Astrocyte (in vitro differentiated cells and primary cell): ENCODE results near the gene CIROP. TPM values are rescaled to one million over a fixed set of nuclear protein-coding genes. Genes with fewer than 3 reads are reported as not detected.

ENCODE experiments used
- DNase-seq: peaks from one replicate; pipeline ENCODE4 v3.0.0-alpha.2; 2010; ENCODE audit warnings: low read depth
- FAIRE-seq: peaks from 2 replicates; lab custom pipeline; 2011; peaks lifted over from hg19 to GRCh38; lab: Jason Lieb, UNC
- H2AFZ ChIP-seq: 2 replicates; pipeline ENCODE4 v1.6.0; 2012; ENCODE audit warnings: low read depth, low read length, inconsistent platforms
- H3K27ac ChIP-seq: 2 replicates; pipeline ENCODE4 v1.5.1; 2011; ENCODE audit warnings: low read depth, low read length, inconsistent platforms
- H3K27me3 ChIP-seq: 2 replicates; pipeline ENCODE4 v1.6.0; 2011; ENCODE audit warnings: low read length, inconsistent platforms; ENCODE audit not compliant: insufficient read depth
- H3K36me3 ChIP-seq: 2 replicates; pipeline ENCODE4 v1.5.1; 2011; ENCODE audit warnings: low read length, inconsistent platforms; ENCODE audit not compliant: insufficient read depth
- H3K4me1 ChIP-seq: 2 replicates; pipeline ENCODE4 v1.5.1; 2011; ENCODE audit warnings: low read length, inconsistent platforms; ENCODE audit not compliant: insufficient read depth
- H3K4me2 ChIP-seq: 2 replicates; pipeline ENCODE4 v1.6.0; 2012; ENCODE audit warnings: low read length, inconsistent platforms
- H3K4me3 ChIP-seq: 2 replicates; pipeline ENCODE4 v1.5.1; 2011; ENCODE audit warnings: low read depth, mild to moderate bottlenecking, low read length, inconsistent platforms; ENCODE audit not compliant: insufficient read depth
- H3K79me2 ChIP-seq: 2 replicates; pipeline ENCODE4 v1.6.0; 2012; ENCODE audit warnings: mild to moderate bottlenecking, low read length, inconsistent platforms; ENCODE audit not compliant: insufficient read depth
- H3K9ac ChIP-seq: 2 replicates; pipeline ENCODE4 v1.6.0; 2012; ENCODE audit warnings: mild to moderate bottlenecking, low read length, inconsistent platforms
- H3K9me3 ChIP-seq: 2 replicates; pipeline ENCODE4 v1.5.1; 2012; ENCODE audit warnings: low read depth, mild to moderate bottlenecking, low read length, inconsistent platforms; ENCODE audit not compliant: insufficient read depth
- H4K20me1 ChIP-seq: 2 replicates; pipeline ENCODE4 v1.6.0; 2012; ENCODE audit warnings: low read length, inconsistent platforms; ENCODE audit not compliant: insufficient read depth
- H3K27ac Mint-ChIP-seq: one replicate; pipeline ENCODE4 v1.8.0; 2021; ENCODE audit warnings: mild to moderate bottlenecking, mixed read lengths; ENCODE audit not compliant: unreplicated experiment
- H3K27me3 Mint-ChIP-seq: one replicate; pipeline ENCODE4 v1.8.0; 2021; ENCODE audit warnings: low read depth, mixed read lengths; ENCODE audit not compliant: unreplicated experiment
- H3K36me3 Mint-ChIP-seq: one replicate; pipeline ENCODE4 v1.8.0; 2021; ENCODE audit warnings: low read depth, mixed read lengths; ENCODE audit not compliant: unreplicated experiment
- H3K4me1 Mint-ChIP-seq: one replicate; pipeline ENCODE4 v1.8.0; 2021; ENCODE audit warnings: low read depth, mixed read lengths; ENCODE audit not compliant: unreplicated experiment
- H3K4me3 Mint-ChIP-seq: one replicate; pipeline ENCODE4 v1.8.0; 2021; ENCODE audit warnings: mild to moderate bottlenecking, moderate library complexity, mixed read lengths; ENCODE audit not compliant: unreplicated experiment
- H3K9me3 Mint-ChIP-seq: one replicate; pipeline ENCODE4 v1.8.0; 2021; ENCODE audit warnings: mild to moderate bottlenecking, mixed read lengths; ENCODE audit not compliant: unreplicated experiment
- CTCF ChIP-seq: IDR thresholded peaks from 2 replicates; pipeline ENCODE4 v1.5.1; 2011; ENCODE audit warnings: low read depth, mild to moderate bottlenecking, inconsistent platforms, low read length, moderate library complexity; ENCODE audit not compliant: insufficient read depth
- EZH2 ChIP-seq: IDR thresholded peaks from 2 replicates; pipeline ENCODE4 v1.6.1; 2012; ENCODE audit warnings: mild to moderate bottlenecking, low read length, inconsistent platforms; ENCODE audit not compliant: insufficient read depth
- total RNA-seq: library from RNA; stranded (reverse); gene quantifications from 2 replicates; pipeline ENCODE4 v1.2.1, GENCODE V29; 2021

Gene CIROP
- total RNA-seq, 1 donor from 2014 or later, result not detected

- H3K27me3 ChIP-seq, result no peaks in the 10 kb centered on the region
- Mint-ChIP-seq H3K27me3 (no peaks in the 10 kb centered on the region), H3K9me3 (no peaks in the 10 kb centered on the region), H3K27ac (no peak overlapping the region), H3K36me3 (peaks cover 21% of the 10 kb centered on the region), H3K4me3 (no peak overlapping the region), H3K4me1 (peaks cover 39% of the 10 kb centered on the region)
- peaks cover 91% of the 10 kb centered on the region for H3K79me2 ChIP-seq
- H3K4me1 ChIP-seq, result peaks cover 17% of the 10 kb centered on the region
- H2AFZ ChIP-seq, result peak overlapping the region; percentile 99
- H3K9me3 ChIP-seq, result no peaks in the 10 kb centered on the region
- peak overlapping the region; percentile 93 for H3K4me3 ChIP-seq
- peak overlapping the region; percentile 98 for H3K4me2 ChIP-seq
- peaks cover 40% of the 10 kb centered on the region for H3K36me3 ChIP-seq
- no peak for TF ChIP-seq EZH2
- peak; percentile 28 for TF ChIP-seq CTCF
- FAIRE-seq, result no peak
- no peak for DNase-seq
- peak overlapping the region; percentile 99 for H3K27ac ChIP-seq
- H3K9ac ChIP-seq, result peak overlapping the region; percentile 97
- peaks cover 70% of the 10 kb centered on the region for H4K20me1 ChIP-seq
Measured at GRCh38 chr14:23093991-23094665, 10.7 kb downstream of the CIROP start.

- Histone ChIP-seq H3K27me3 (no peaks in the 10 kb centered on the region), H3K4me1 (peaks cover 17% of the 10 kb centered on the region), H3K79me2 (peaks cover 85% of the 10 kb centered on the region), H3K9me3 (no peaks in the 10 kb centered on the region), H3K9ac (peak overlapping the region; percentile 97), H3K27ac (peak overlapping the region; percentile 99), H2AFZ (no peak overlapping the region), H3K36me3 (peaks cover 39% of the 10 kb centered on the region), H3K4me3 (peak overlapping the region; percentile 93), H4K20me1 (peaks cover 64% of the 10 kb centered on the region), H3K4me2 (peak overlapping the region; percentile 98)
- H3K36me3 Mint-ChIP-seq, result peaks cover 17% of the 10 kb centered on the region
- no peaks in the 10 kb centered on the region for H3K27me3 Mint-ChIP-seq
- DNase-seq (no peak), FAIRE-seq (no peak)
- H3K4me1 Mint-ChIP-seq, result peaks cover 39% of the 10 kb centered on the region
- TF ChIP-seq EZH2, result no peak
- TF ChIP-seq CTCF, result no peak
- H3K9me3 Mint-ChIP-seq, result no peaks in the 10 kb centered on the region
- H3K27ac Mint-ChIP-seq, result no peak overlapping the region
- no peak overlapping the region for H3K4me3 Mint-ChIP-seq
Measured at GRCh38 chr14:23093526-23093925, 11.3 kb downstream of the CIROP start.

GRCh38 chr14:23093104-23093503, 11.7 kb downstream of the CIROP start:
- H3K4me3 Mint-ChIP-seq, result no peak overlapping the region
- DNase-seq, result no peak
- no peak overlapping the region for H3K27ac Mint-ChIP-seq
- H3K27ac ChIP-seq, result no peak overlapping the region
- H3K27me3 ChIP-seq, result no peaks in the 10 kb centered on the region
- peak overlapping the region; percentile 97 for H3K9ac ChIP-seq
- H3K79me2 ChIP-seq, result peaks cover 81% of the 10 kb centered on the region
- H3K4me1 ChIP-seq, result peaks cover 17% of the 10 kb centered on the region
- no peaks in the 10 kb centered on the region for H3K27me3 Mint-ChIP-seq
- peaks cover 38% of the 10 kb centered on the region for H3K4me1 Mint-ChIP-seq
- H3K4me2 ChIP-seq, result peak overlapping the region; percentile 98
- FAIRE-seq, result no peak
- H2AFZ ChIP-seq, result no peak overlapping the region
- TF ChIP-seq CTCF (no peak), EZH2 (no peak)
- no peaks in the 10 kb centered on the region for H3K9me3 Mint-ChIP-seq
- peaks cover 39% of the 10 kb centered on the region for H3K36me3 ChIP-seq
- H4K20me1 ChIP-seq, result peaks cover 59% of the 10 kb centered on the region
- peak overlapping the region; percentile 18 for H3K4me3 ChIP-seq
- no peaks in the 10 kb centered on the region for H3K9me3 ChIP-seq
- peaks cover 14% of the 10 kb centered on the region for H3K36me3 Mint-ChIP-seq
